T-helper 17 cell (primary cell): ENCODE results near the gene MIF. TPM values are rescaled to one million over a fixed set of nuclear protein-coding genes. Genes with fewer than 3 reads are reported as not detected.

Experiments
- total RNA-seq, 4 donors: library from RNA in 2 of 4; stranded (reverse) in 2 of 4; gene quantifications; one replicate each; pipeline ENCODE4 v1.2.3 and lab custom pipeline; 2022 to 2026

MIF gene
- total RNA-seq, 2 donors from 2014 or later, result 219 to 223 TPM

Other genes starting within 250 kb of the MIF start
- 10 to 100 TPM; 16.0 to 20.2 TPM for gene RGL4, start 203.4 kb upstream of the MIF start, total RNA-seq
- gene ZNF70, start 143.3 kb upstream of the MIF start, total RNA-seq, result 1 to 10 TPM; 1.8 to 1.9 TPM
- 1 to 10 TPM in 1 of 2 donors, not detected in 1; 4.4 TPM for gene VPREB3, start 140.0 kb upstream of the MIF start, total RNA-seq
- under 1 TPM; 0.30 to 0.81 TPM for gene C22orf15, start 131.4 kb upstream of the MIF start, total RNA-seq
- 10 to 100 TPM; 31.6 to 44.0 TPM for gene CHCHD10, start 126.4 kb upstream of the MIF start, total RNA-seq
- 1 to 10 TPM in 1 of 2 donors, under 1 TPM in 1; 0.76 to 1.2 TPM for gene MMP11, start 121.5 kb upstream of the MIF start, total RNA-seq
- gene SMARCB1, start 107.4 kb upstream of the MIF start, total RNA-seq, result 10 to 100 TPM; 45.0 to 53.6 TPM
- 1 to 10 TPM; 2.7 to 3.6 TPM for gene DERL3, start 55.4 kb upstream of the MIF start, total RNA-seq
- 10 to 100 TPM in 1 of 2 donors, 1 to 10 TPM in 1; 9.8 to 11.9 TPM for gene SLC2A11, start 36.5 kb upstream of the MIF start, total RNA-seq
- gene GSTT2B, start 66.8 kb downstream of the MIF start, total RNA-seq, result not detected
- gene DDTL, start 72.5 kb downstream of the MIF start, total RNA-seq, result 1 to 10 TPM; 2.4 to 3.5 TPM
- 10 to 100 TPM; 69.4 to 74.2 TPM for gene DDT, start 80.1 kb downstream of the MIF start, total RNA-seq
- not detected for gene GSTT2, start 85.8 kb downstream of the MIF start, total RNA-seq
- not detected for gene GSTT4, start 111.1 kb downstream of the MIF start, total RNA-seq
- gene CABIN1, start 116.9 kb downstream of the MIF start, total RNA-seq, result 100 to 1,000 TPM; 112 to 126 TPM